ENCODE results near the gene FOXN3.

GRCh38 chr14:89435492-89435891 is 18.5 kb upstream of the FOXN3 start:
- TF ChIP-seq, protein P1, sequence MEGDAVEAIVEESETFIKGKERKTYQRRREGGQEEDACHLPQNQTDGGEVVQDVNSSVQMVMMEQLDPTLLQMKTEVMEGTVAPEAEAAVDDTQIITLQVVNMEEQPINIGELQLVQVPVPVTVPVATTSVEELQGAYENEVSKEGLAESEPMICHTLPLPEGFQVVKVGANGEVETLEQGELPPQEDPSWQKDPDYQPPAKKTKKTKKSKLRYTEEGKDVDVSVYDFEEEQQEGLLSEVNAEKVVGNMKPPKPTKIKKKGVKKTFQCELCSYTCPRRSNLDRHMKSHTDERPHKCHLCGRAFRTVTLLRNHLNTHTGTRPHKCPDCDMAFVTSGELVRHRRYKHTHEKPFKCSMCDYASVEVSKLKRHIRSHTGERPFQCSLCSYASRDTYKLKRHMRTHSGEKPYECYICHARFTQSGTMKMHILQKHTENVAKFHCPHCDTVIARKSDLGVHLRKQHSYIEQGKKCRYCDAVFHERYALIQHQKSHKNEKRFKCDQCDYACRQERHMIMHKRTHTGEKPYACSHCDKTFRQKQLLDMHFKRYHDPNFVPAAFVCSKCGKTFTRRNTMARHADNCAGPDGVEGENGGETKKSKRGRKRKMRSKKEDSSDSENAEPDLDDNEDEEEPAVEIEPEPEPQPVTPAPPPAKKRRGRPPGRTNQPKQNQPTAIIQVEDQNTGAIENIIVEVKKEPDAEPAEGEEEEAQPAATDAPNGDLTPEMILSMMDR (IDR thresholded peaks at IDR 0.05) = no peak
- no peak for TF ChIP-seq POLR2A (IDR thresholded peaks at IDR 0.05)

Measured in lower leg skin (tissue), 3 donors.